COR-L47 (cell line): ENCODE data around the gene GPR18.

Source experiments
- DNase-seq: peaks from one replicate; lab custom pipeline; 2025; lab: John Stamatoyannopoulos, UW

The GPR18 gene, protein sequence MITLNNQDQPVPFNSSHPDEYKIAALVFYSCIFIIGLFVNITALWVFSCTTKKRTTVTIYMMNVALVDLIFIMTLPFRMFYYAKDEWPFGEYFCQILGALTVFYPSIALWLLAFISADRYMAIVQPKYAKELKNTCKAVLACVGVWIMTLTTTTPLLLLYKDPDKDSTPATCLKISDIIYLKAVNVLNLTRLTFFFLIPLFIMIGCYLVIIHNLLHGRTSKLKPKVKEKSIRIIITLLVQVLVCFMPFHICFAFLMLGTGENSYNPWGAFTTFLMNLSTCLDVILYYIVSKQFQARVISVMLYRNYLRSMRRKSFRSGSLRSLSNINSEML

GRCh38 chr13:99258210-99258860 lies at the start of gene GPR18:
Gene GPR18, minus strand, starts transcription at chr13:99258379. Its CDS starts 2,507 bp downstream, at chr13:99255872.
- no peak for DNase-seq

DNA sequence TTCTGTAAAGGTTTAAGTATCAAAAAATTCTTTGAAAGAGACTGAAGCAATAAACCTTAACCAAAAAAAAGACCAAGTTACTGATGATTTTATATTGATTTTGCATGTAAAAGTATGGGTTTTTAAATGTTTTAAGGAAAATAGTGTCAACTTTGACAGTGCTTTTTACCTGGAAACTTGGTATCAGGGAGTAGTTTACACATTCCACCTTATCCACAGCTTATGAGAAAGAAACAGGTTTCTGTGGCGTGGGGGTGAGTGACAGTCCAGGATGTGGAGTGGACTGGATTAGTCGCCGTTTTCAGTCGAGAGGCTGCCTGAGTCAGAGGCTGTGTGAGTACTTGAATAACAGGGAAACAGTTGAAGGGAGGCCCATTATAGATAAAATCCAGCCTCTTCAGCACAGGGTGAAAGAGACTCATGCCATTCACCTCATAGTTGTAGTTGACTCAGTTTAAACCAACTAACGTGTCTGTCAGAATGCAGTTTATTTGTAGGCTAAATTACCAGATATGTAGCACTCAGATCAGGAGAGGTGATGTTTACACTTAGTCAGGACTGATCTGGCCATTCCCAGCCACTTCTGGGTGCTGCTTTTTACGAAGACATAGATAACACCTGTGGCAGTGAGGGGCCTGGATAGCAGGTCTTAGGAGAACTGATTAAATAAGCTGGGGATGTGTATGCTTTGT lies 49.6 kb upstream of the GPR18 start:
- DNase-seq: no peak

GRCh38 chr13:99307247-99307646 lies 49.1 kb upstream of the GPR18 start, which contains the start of gene GPR183:
Gene GPR183, minus strand, starts transcription at chr13:99307399. Its CDS starts 11,254 bp downstream, at chr13:99296145.
- DNase-seq: no peak

DNA sequence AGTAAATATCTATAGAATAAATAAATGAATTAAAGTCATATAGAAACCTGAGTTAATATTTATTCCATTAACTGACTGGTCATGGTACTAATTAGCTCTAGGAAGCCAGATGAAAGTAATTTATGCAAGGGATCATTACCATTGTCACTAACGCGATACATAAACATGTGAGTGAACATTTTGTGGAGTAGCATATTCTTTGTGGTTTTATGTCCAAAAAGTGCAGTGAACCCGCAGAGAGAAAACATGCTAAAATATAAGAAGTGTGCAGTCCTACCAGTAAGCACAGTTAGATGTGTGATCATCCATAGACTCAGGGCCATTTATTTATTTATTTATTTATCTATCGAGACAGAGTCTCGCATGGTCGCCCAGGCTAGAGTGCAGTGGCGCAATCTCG lies 47.4 kb upstream of the GPR18 start:
- DNase-seq: no peak

DNA sequence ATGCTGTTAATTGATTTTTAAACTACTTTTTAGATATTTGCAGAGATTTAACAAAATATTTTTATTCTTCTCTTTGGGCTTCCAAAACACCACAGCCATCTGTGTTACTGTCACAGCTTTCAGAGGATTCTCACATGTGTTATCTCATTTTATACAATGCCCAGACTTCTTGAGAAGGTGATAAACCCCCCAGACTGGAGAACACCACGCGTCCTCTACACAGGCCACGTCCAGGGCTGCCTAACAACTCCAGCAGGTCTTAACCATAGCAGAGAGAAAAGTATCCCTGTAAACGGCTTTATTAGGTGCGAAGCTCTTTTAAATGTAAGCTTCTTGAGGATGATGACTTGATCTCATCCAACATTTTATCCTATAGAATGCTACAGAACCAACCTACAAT lies 47.0 kb upstream of the GPR18 start:
- no peak for DNase-seq

GRCh38 chr13:99304541-99304940 lies 46.4 kb upstream of the GPR18 start:
- no peak for DNase-seq

DNA sequence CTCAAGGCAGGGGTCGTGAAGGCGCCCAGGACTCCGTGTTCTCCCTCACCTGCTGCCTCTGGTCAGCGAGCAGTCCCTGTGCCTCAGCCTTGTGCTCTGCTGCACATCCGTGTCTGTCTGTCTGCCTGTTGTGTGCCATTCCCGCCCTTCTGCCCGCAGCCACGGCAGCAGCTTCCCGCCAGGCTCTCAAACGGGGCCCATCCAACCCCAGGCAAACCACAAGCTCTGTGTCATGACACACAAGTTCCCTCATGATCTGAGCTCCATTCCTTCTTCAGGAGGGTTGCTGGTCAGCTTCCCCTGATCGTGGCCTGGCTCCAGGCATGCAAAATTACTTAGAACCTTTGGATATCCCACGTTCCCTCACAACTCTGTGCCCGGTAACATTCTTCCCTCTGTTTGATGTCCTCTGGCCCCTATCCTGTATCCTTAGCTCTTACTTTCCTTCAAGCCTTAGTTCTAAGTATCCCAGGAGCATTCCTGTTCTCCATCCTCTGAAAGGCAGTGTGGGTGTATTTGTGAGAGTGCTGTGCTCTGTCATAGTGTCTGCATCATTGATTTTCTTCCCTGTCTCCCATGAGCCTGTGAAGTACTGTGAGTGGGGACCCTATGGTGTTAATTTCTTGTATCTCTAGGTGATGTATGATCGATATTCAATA lies 45.8 kb upstream of the GPR18 start:
- DNase-seq: no peak

DNA sequence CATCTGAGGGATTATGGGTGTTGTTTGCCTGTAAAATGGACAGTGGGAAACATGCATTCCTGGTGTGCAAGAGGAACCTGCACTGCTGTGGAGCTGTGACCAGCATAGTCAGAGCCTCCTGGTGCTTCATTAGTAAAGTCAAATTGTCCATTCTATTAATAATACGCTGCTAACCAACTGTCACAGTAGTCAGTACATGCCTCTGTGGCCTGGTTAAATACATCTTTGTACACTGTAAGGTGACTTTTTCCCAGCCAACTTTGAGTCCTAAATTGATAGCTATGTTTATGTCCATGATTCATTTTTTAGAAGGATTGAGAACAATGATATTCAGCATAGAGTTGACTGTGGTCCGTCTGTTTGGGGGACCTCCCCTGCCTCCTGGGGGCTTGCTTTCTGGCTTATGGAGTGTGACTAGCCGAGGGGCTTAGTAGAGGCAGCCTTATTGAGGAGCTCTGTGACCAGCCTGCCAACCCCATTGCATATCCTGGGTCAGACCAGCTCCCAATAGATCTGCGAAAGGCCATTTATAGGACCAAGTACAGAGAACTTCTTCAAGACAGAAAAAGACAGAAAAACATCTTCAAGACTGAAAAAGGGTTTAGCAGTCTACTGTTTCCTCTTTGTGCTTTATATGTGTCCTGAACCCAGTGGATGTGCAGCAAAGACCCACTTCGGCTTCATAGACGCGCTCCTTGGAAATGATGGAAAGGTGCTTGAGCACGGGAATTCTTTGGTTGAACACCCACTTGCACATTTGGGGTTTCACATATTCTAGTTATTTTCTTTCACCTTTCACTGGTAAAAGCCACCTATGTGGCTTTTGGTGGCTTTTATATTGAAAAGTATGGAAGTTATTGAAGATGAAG lies 44.7 kb upstream of the GPR18 start:
- no peak for DNase-seq

DNA sequence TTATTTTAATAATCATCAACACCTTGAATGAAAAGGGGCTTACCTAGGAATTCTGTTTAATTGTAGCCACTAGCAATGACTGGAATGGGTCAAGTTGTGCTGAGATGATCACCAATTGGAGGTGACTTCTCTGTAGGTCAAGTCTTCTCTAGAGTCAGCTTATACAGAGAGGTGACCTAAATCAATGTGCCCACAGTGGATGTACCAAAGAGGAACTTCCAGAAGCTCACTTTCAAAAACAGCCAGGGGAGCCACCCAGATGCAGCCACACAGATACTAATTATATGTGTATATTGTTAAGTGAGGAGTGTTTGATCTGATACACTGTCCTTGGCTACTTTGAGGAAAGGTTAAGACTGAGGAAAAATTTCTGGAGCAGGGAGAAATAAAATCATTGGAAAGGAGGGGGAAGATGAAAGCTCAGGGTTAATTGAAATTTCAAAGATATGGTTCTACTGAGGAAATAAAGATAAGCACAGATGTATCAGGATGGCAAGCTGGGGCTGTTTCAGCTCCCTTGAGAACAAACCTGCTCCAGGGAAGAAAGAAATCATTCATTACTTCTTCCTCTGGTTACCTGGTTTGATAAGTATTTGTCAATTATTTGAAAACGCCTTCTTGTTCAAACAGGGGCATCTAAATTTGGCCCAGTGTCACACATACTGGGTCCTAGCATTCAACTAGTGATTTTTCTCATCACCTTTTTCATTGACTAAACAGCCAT lies 43.9 kb upstream of the GPR18 start:
- DNase-seq: no peak

DNA sequence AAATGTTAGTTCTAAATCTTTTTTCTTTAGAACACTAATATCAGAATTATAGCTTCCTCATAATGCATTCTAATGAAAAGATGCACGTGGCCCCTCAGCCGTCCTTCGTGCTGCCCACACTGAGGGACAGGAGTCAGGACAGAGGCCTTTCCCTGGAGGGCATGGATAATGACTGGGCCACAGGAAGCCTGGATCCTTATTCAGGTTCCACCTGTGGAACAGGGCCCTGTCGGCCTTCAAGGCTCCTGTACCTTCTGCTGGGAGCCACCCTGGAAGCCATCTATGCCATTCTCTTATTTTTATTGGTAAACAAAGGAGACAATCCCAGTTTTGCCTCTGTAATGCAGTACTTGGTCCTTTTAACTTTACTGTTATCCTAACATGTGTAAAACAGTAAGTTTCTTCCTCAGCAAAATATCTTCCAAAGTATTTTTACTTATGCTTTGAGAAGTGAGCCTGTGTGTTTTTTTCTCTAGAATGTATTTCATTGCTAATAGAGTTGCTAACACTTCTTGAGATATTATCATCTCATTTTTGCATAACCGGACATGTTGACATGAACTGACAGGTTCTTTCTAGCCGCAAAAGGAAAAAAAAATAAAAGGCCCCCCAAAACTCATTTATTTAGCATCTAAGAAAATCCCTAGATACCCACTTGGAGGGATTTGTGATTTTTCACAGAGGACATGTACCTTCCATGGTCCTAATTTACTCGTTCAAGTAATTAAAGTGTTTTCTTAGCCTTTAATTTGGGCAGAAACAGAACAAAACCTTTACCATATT lies 43.1 kb upstream of the GPR18 start:
- DNase-seq: no peak

GRCh38 chr13:99299920-99300341 lies 41.8 kb upstream of the GPR18 start:
- DNase-seq: no peak

GRCh38 chr13:99299256-99299919 lies 41.2 kb upstream of the GPR18 start:
- no peak for DNase-seq

- no peak for DNase-seq
Measured at GRCh38 chr13:99298056-99298455, 39.9 kb upstream of the GPR18 start.

GRCh38 chr13:99297331-99297730 lies 39.2 kb upstream of the GPR18 start:
- no peak for DNase-seq

GRCh38 chr13:99296398-99296797 lies 38.2 kb upstream of the GPR18 start:
- DNase-seq: no peak

- DNase-seq: no peak
Measured at GRCh38 chr13:99295488-99296252, 37.5 kb upstream of the GPR18 start.

DNA sequence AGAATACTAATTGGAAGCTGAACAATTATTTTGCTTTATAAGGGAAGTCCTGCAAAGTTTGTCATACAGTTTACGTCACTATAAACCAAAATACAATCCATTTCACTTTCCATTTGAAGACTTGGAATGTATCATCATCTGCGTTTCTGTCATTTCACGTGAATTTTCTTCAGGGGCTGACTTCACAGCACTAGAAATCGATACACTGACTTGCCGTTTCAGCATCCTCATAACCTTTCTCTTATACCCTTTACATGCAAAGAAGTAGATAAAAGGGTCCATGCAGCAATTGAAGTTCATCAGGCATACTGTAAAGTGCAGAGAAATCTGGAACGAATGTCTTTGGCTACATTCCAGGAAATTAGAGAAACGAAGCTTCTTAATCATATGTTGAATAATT lies 36.8 kb upstream of the GPR18 start:
- no peak for DNase-seq

GRCh38 chr13:99294198-99294597 lies 36.0 kb upstream of the GPR18 start:
- DNase-seq: no peak

GRCh38 chr13:99293178-99293577 lies 35.0 kb upstream of the GPR18 start:
- no peak for DNase-seq
